HUES6 (cell line): ENCODE data around the gene CD80.

ENCODE experiments used
- H3K27ac ChIP-seq: 2 replicates; pipeline ENCODE4 v1.7.0; 2013; ENCODE audit warnings: low read depth, mild to moderate bottlenecking, low read length, inconsistent platforms
- H3K27me3 ChIP-seq: 2 replicates; pipeline ENCODE4 v1.6.1; 2013; ENCODE audit warnings: low read length; ENCODE audit not compliant: control insufficient read depth, insufficient read depth
- H3K36me3 ChIP-seq: 2 replicates; pipeline ENCODE4 v1.6.1; 2013; ENCODE audit warnings: low read length; ENCODE audit not compliant: control insufficient read depth, insufficient read depth
- H3K4me1 ChIP-seq: 2 replicates; pipeline ENCODE4 v1.6.1; 2013; ENCODE audit warnings: low read length; ENCODE audit not compliant: control insufficient read depth, insufficient read depth
- H3K4me3 ChIP-seq: 2 replicates; pipeline ENCODE4 v1.5.1; 2013; ENCODE audit warnings: low read depth, low read length
- H3K9ac ChIP-seq: one replicate; pipeline ENCODE4 v1.6.1; 2013; ENCODE audit warnings: mild to moderate bottlenecking, low read length
- H3K9me3 ChIP-seq: 2 replicates; pipeline ENCODE4 v1.6.1; 2013; ENCODE audit warnings: low read depth, low read length; ENCODE audit not compliant: control insufficient read depth, insufficient read depth

The CD80 gene, protein sequence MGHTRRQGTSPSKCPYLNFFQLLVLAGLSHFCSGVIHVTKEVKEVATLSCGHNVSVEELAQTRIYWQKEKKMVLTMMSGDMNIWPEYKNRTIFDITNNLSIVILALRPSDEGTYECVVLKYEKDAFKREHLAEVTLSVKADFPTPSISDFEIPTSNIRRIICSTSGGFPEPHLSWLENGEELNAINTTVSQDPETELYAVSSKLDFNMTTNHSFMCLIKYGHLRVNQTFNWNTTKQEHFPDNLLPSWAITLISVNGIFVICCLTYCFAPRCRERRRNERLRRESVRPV

DNA sequence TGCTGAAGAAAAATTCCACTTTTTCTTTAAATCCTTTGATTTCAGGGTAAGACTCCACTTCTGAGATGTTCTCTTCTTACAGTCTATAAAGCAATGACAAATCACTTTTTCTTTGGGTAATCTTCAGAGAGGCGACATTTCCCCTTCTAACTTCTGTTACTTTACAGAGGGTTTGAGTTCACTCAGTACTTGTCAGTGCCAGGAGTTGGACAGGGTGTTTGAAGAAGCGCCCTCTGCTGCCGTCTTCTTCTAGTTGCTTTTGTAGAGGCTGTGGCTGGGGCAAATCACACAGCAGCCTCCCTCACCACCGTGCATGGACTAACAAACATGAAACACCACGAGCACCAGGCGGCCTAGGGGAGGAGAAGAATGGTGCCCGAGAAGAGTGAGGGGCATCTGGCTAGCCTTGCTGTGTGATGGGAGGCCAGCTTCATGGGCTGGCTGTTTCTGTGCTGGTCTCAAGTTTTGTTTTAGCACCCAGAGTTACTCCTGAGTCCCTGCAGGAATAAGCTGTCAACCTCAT lies at the start of gene CD80:
TSS of gene CD80 (minus strand) at position 174 of the 523 bp plus-strand sequence. CDS start 1,886 bp downstream, outside the sequence.
- Histone ChIP-seq H3K36me3 (no peaks in the 10 kb centered on the region), H3K27ac (no peak within 1 kb of the TSS), H3K4me3 (no peak within 1 kb of the TSS), H3K9me3 (no peaks in the 10 kb centered on the region), H3K27me3 (no peaks in the 10 kb centered on the region), H3K9ac (no peak within 1 kb of the TSS), H3K4me1 (0 out of 2 replicates have a peak, but pooled peaks cover 5% of the 10 kb centered on the region)

DNA sequence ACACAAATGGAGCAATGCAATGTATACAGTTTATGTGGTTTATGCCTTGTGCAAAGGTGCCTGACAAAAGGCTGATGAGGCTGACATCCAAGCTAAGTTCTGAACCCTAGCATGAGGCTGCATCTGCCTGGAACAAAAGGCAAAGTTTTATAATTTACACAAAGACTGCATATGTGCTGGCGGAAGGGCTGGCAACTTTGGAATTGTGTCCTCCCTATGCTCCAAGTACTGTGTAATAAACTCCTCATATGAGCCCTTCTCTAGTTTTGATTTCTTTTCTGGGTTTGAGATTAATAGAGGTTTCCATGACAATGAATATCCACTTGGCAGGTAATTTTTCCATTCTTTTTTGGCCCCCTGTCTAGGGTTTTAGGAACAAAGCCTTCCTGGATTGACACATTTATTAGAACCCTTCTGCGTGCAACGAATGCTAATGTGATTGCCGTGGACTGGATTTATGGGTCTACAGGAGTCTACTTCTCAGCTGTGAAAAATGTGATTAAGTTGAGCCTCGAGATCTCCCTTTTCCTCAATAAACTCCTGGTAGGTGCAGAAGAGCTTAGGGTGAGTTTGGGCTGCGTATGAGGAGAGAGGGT lies 49.1 kb upstream of the CD80 start:
- Histone ChIP-seq H3K9me3 (no peaks in the 10 kb centered on the region), H3K4me3 (no peak overlapping the region), H3K4me1 (peaks cover 8% of the 10 kb centered on the region; the same call in 1 of the 2 replicates), H3K27ac (no peak overlapping the region), H3K36me3 (no peaks in the 10 kb centered on the region), H3K27me3 (no peaks in the 10 kb centered on the region), H3K9ac (no peak overlapping the region)

DNA sequence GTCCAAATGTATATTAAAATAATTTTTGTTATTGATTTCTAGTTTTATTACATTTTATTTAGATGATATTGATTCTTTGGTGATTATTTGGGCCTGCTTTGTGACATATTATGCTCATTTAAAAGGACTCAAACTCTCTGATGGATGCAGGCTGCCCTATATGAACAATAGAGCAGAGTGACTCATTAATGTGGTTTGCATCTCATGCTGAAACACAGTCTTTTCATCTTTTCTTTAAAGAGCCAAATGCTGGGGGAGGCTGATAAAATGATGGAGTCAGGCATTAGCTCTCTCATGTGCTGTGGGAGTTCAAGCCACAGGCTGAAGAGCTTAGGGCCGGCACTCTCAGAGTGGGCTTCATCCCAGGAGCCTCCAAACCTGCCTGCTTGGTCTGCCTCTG lies 45.5 kb upstream of the CD80 start:
- Histone ChIP-seq H3K9ac (no peak overlapping the region), H3K4me1 (peaks cover 18% of the 10 kb centered on the region), H3K9me3 (no peaks in the 10 kb centered on the region), H3K27me3 (no peaks in the 10 kb centered on the region), H3K36me3 (no peaks in the 10 kb centered on the region), H3K27ac (no peak overlapping the region), H3K4me3 (no peak overlapping the region)

DNA sequence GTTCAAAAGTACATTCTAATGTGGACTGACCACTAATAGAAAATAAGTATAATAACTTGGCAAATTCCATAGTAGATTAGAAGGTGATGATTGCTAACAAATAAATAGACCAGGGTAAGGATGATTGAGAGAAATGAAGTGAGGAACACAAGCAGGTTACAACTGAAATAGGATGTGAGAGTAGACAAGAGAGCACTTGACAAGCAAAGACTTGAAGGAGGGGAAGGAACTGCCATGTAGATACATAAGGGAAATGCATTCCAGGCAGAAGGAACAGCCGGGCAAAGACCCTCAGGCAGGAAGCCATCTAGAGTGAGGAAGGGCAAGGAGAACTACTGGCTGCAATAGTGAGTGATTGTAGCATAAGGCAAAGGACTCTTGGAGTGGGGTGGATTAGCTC lies 43.3 kb upstream of the CD80 start:
- H3K36me3 ChIP-seq, result no peaks in the 10 kb centered on the region
- no peak overlapping the region for H3K27ac ChIP-seq
- H3K9me3 ChIP-seq, result no peaks in the 10 kb centered on the region
- H3K4me1 ChIP-seq, result peaks cover 12% of the 10 kb centered on the region
- no peak overlapping the region for H3K9ac ChIP-seq
- no peaks in the 10 kb centered on the region for H3K27me3 ChIP-seq
- no peak overlapping the region for H3K4me3 ChIP-seq

DNA sequence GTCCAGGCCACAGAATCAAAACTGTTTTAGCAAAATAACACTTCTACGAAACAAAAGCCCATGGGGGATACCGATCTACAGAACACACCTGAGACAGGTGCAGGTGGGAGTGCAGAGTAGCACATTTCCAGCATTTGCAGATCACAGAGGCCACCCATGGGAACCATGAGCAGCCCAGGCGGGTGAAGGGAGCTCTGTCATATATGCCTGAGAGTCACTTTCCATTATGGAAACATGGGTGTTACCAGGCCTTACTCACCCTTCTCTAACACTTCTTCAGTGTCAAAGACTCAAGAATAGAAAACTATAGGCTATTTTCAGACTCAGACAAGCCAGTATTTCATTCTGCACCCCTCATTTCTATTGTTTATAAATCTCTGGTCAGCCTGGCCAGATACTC lies 41.7 kb upstream of the CD80 start:
- no peaks in the 10 kb centered on the region for H3K27me3 ChIP-seq
- no peaks in the 10 kb centered on the region for H3K9me3 ChIP-seq
- no peak overlapping the region for H3K27ac ChIP-seq
- H3K4me3 ChIP-seq, result no peak overlapping the region
- no peaks in the 10 kb centered on the region for H3K36me3 ChIP-seq
- H3K4me1 ChIP-seq, result peaks cover 12% of the 10 kb centered on the region
- H3K9ac ChIP-seq, result no peak overlapping the region

DNA sequence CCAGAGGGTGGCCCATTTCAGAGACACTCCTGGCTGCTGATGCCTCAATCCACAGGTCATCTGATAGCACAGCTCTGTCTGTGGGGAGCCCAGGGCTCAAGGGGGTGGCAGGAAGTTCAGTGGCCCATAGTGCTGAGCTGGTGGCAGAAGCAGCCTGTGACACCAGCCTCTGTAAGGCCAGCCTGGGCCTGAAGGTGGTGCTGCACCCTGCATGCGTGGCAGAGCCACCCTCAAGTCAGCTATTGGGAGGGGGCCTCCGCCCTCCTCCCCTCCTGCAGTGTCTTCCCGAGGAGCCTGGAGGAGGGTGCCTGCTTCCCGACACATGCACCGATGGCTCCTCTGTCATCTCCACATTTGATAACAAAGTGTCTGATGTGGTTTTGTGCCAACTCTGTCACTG lies 41.3 kb upstream of the CD80 start:
- Histone ChIP-seq H3K27me3 (no peaks in the 10 kb centered on the region), H3K9me3 (no peaks in the 10 kb centered on the region), H3K36me3 (no peaks in the 10 kb centered on the region), H3K9ac (no peak overlapping the region), H3K4me1 (peaks cover 12% of the 10 kb centered on the region), H3K27ac (no peak overlapping the region), H3K4me3 (no peak overlapping the region)

DNA sequence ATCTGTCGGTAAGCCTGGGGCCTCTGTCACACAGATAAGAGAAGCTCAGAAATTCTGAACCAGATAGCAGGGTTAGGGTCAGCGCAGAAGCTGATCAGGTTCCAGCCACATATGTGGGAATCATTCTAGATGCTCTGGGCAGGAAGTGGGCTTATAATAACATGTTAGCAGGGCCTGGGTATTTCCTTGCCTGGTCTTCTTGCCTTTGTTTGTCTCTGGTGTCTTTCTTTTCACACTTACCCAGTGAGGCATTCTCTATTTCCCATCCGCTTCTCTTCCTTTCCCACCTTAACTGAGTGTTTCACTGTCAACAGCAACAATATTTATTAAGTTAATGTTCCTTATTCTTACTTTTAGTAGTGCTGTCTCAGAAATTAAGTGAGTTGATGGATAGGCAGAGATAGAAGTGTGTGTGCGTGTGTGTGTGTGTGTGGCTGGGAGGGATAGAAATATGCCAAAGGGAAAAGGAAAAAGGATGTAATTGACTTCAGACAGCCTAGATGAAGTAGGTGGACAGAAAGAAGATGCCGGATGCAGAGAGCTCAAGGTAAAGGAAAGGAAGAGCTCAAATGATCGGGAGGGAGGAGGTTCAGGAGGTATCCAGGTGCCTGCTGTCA lies 40.3 kb upstream of the CD80 start:
- Histone ChIP-seq H3K4me1 (peaks cover 12% of the 10 kb centered on the region), H3K9ac (no peak overlapping the region), H3K27ac (no peak overlapping the region), H3K4me3 (no peak overlapping the region), H3K27me3 (no peaks in the 10 kb centered on the region), H3K36me3 (no peaks in the 10 kb centered on the region), H3K9me3 (no peaks in the 10 kb centered on the region)

DNA sequence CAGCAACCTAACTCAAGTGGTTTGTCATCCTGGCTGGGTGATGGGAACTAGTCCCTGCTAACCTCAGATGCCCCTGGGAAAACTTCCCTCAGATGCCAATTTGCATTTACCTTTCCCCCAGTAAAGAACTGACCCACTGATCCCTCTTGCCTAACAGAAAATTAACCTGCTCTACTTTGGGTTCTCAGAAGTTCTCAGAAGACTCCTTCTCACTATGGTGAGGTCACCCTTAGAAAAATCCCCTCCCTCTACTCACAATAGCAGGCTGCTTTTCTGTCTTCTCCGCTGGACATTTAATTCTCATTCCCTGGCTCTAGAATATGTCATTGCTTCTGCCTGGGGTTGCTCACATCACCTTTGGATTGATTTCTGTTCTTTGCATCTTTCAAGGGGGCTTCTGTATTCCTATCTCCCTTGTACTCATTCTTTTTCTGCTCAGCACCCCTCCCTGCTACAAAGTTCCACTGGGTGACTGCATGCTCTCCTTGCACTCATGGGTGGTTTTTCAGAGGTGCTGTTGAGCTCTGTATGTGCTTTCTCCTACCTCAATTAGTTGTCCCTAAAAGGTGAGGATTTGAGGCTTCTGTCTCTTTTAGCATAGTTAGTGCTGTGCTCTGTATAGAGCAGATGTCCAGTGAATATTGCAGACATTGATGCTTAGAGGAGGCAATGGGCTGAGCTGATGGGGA lies 39.1 kb upstream of the CD80 start:
- H3K4me3 ChIP-seq, result no peak overlapping the region
- H3K27me3 ChIP-seq, result no peaks in the 10 kb centered on the region
- H3K9ac ChIP-seq, result no peak overlapping the region
- no peak overlapping the region for H3K27ac ChIP-seq
- H3K4me1 ChIP-seq, result peaks cover 11% of the 10 kb centered on the region
- no peaks in the 10 kb centered on the region for H3K36me3 ChIP-seq
- no peaks in the 10 kb centered on the region for H3K9me3 ChIP-seq

DNA sequence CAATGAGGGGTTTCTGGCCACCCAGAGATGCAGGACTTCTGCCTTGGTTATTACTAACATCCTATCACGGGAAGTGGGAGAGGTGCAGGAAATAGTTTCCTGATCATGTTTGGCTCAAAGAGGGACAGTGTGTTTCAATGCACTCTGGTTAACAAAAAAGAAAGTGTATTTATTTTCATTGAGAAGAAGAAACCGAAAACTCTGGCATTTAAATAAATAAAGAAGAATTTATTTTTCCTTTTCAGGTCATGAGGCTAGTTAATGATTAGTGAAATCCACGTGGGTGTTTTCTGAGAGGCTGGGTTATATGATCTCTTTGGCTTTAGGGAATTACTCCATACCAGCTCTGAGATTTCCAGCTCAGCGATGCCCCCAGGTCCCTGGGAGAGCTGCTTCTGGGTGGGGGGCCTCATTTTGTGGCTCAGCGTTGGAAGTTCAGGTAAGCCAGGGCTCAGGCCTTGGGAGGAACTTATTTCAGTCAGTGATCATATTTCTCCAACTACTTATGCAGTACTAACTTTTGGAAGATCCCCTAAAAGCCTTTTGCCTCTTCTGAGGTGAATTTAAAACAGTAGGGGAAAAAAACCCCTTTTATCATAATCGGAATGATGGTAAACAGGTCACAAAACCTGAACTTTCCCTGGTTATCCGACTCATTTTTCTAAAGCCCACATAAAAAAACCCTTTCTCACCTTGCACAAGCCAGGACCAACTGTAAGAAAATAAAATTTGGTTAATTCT lies 38.3 kb upstream of the CD80 start, which contains the start of gene PLA1A:
TSS of gene PLA1A (plus strand) at position 338 of the 741 bp plus-strand sequence. CDS start at position 367, 29 bp downstream.
- Histone ChIP-seq H3K27ac (no peak within 1 kb of the TSS), H3K9ac (no peak within 1 kb of the TSS), H3K4me3 (no peak within 1 kb of the TSS), H3K4me1 (peaks cover 4% of the 10 kb centered on the region; the same call in 1 of the 2 replicates), H3K27me3 (no peaks in the 10 kb centered on the region), H3K9me3 (no peaks in the 10 kb centered on the region), H3K36me3 (no peaks in the 10 kb centered on the region)

DNA sequence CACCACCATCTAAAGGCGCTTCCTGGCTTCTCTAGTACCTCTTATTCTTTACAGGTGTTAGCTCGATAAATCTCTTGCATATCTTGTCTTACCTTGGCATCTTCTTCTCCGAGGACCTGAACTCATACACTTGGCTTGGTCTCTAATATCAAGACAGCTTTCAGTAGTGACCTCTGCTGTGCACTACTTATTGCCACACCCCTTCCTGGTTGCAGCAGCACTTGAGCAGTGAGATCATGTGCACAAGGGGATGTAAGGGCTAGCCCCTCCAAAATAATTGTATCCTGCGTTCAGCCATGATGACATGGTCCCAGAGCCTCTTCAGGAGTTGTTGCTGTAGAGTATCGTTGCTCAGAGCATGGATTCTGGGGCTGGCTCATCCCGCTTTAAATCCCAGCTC lies 37.0 kb upstream of the CD80 start:
- no peak overlapping the region for H3K9ac ChIP-seq
- no peak overlapping the region for H3K27ac ChIP-seq
- no peaks in the 10 kb centered on the region for H3K27me3 ChIP-seq
- H3K9me3 ChIP-seq, result no peaks in the 10 kb centered on the region
- peaks cover 2% of the 10 kb centered on the region; the same call in 1 of the 2 replicates for H3K4me1 ChIP-seq
- no peak overlapping the region for H3K4me3 ChIP-seq
- H3K36me3 ChIP-seq, result no peaks in the 10 kb centered on the region
